ENCODE measurements around the gene DGKI.

DNA sequence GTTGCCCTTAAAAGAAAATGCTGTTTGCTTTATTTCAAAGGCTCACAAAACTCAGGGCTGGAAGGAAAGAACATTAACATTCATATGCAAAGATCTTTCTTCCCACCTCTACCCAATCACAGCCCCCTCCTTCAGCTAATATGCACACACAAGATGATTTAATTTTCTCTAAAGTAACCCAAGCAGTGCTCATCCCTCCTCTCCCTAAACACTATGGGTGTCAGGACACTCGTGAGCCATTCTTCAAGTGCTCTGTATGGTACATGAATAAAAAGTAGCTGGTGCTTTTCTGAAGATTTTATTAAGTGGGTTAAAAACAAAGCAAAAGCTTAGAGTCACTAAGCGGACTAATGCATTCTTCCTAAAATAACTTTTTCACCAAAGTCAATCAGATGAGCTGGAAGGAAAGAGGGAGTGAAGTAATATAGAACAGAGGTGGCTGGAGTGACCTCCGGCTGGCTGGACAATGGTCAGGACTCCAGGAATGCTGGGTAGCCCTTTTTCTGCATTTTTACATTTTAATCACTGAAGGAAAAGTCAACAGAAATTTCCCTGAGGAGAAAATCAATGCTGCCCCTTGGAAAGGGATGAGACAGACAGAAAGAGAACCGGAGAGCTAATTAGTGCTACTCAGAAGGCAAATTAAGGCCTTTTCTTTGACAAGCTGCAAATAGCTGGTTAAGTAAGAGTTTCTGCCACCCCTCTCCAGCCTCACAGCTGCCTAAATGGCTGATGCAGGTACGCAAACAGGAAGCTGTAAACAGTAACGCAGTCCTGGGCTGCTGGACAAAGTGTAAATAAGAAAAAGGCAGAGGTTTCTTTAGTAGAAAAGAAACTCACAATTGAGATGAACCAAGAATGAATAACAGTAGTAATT lies 6.6 kb downstream of the DGKI start:
- no peak for TF ChIP-seq POLR2AphosphoS5 (IDR thresholded peaks at IDR 0.05; ENCODE audit: low read depth, low read length)
- TF ChIP-seq JUND (IDR thresholded peaks at IDR 0.05), result no peak
- TF ChIP-seq, protein P1, sequence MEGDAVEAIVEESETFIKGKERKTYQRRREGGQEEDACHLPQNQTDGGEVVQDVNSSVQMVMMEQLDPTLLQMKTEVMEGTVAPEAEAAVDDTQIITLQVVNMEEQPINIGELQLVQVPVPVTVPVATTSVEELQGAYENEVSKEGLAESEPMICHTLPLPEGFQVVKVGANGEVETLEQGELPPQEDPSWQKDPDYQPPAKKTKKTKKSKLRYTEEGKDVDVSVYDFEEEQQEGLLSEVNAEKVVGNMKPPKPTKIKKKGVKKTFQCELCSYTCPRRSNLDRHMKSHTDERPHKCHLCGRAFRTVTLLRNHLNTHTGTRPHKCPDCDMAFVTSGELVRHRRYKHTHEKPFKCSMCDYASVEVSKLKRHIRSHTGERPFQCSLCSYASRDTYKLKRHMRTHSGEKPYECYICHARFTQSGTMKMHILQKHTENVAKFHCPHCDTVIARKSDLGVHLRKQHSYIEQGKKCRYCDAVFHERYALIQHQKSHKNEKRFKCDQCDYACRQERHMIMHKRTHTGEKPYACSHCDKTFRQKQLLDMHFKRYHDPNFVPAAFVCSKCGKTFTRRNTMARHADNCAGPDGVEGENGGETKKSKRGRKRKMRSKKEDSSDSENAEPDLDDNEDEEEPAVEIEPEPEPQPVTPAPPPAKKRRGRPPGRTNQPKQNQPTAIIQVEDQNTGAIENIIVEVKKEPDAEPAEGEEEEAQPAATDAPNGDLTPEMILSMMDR (IDR thresholded peaks at IDR 0.05 in 2 of 3, conservative IDR thresholded peaks at IDR 0.05 in 1 of 3; ENCODE audit: borderline replicate concordance in 1 of 3, insufficient read depth in 1 of 3, low read depth in 2 of 3, low read length in 2 of 3), result no peak
- TF ChIP-seq, protein P2, sequence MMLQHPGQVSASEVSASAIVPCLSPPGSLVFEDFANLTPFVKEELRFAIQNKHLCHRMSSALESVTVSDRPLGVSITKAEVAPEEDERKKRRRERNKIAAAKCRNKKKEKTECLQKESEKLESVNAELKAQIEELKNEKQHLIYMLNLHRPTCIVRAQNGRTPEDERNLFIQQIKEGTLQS (IDR thresholded peaks at IDR 0.05), result no peak
- TF ChIP-seq, protein P3, sequence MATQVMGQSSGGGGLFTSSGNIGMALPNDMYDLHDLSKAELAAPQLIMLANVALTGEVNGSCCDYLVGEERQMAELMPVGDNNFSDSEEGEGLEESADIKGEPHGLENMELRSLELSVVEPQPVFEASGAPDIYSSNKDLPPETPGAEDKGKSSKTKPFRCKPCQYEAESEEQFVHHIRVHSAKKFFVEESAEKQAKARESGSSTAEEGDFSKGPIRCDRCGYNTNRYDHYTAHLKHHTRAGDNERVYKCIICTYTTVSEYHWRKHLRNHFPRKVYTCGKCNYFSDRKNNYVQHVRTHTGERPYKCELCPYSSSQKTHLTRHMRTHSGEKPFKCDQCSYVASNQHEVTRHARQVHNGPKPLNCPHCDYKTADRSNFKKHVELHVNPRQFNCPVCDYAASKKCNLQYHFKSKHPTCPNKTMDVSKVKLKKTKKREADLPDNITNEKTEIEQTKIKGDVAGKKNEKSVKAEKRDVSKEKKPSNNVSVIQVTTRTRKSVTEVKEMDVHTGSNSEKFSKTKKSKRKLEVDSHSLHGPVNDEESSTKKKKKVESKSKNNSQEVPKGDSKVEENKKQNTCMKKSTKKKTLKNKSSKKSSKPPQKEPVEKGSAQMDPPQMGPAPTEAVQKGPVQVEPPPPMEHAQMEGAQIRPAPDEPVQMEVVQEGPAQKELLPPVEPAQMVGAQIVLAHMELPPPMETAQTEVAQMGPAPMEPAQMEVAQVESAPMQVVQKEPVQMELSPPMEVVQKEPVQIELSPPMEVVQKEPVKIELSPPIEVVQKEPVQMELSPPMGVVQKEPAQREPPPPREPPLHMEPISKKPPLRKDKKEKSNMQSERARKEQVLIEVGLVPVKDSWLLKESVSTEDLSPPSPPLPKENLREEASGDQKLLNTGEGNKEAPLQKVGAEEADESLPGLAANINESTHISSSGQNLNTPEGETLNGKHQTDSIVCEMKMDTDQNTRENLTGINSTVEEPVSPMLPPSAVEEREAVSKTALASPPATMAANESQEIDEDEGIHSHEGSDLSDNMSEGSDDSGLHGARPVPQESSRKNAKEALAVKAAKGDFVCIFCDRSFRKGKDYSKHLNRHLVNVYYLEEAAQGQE (IDR thresholded peaks at IDR 0.05; ENCODE audit: low read depth), result no peak

All from HCT116 (cell line).